NCI-H1694 treated with DMSO at 0.1 percent for 48 hours (cell line): Measurements from ENCODE around the gene SLC47A1.
A peak's percentile ranks its signal among the peaks of the same experiment; 100 is the strongest.
"Not testable (repeated sequence)": the region's sequence is repeated elsewhere in the genome, so short reads cannot be mapped to it uniquely, and the experiment has no call there.

Experiments
- DNase-seq: peaks from one replicate; lab custom pipeline; 2025; lab: John Stamatoyannopoulos, UW

The SLC47A1 gene

GRCh38 chr17:19533718-19534561, at the start of gene SLC47A1:
Gene SLC47A1 (plus strand): TSS chr17:19533854. CDS start chr17:19533940, 86 bp downstream.
- no peak for DNase-seq

- DNase-seq = no peak
These were observed 47.8 kb upstream of the SLC47A1 start for GRCh38 chr17:19485800-19486340.

GRCh38 chr17:19486351-19487023, 47.2 kb upstream of the SLC47A1 start:
- no peak for DNase-seq

- no peak for DNase-seq
These were observed 46.5 kb upstream of the SLC47A1 start for GRCh38 chr17:19487024-19487600.

- no peak for DNase-seq
These were observed 41.5 kb upstream of the SLC47A1 start for GRCh38 chr17:19492141-19492540.

GRCh38 chr17:19494961-19495806, 38.5 kb upstream of the SLC47A1 start:
- DNase-seq = no peak

- DNase-seq = no peak
These were observed 37.7 kb upstream of the SLC47A1 start for GRCh38 chr17:19495828-19496528.

- DNase-seq = no peak
These were observed 36.0 kb upstream of the SLC47A1 start for GRCh38 chr17:19497624-19498023.

- DNase-seq = no peak
These were observed 32.4 kb upstream of the SLC47A1 start for GRCh38 chr17:19501219-19501618.

GRCh38 chr17:19502517-19502916, 31.1 kb upstream of the SLC47A1 start:
- no peak for DNase-seq

GRCh38 chr17:19505561-19505960, 28.1 kb upstream of the SLC47A1 start:
- DNase-seq = not testable (repeated sequence)

GRCh38 chr17:19507775-19508576, 25.7 kb upstream of the SLC47A1 start:
- DNase-seq = peak; percentile 89

GRCh38 chr17:19508577-19508867, 25.1 kb upstream of the SLC47A1 start:
- DNase-seq = no peak

GRCh38 chr17:19509281-19509852, 24.3 kb upstream of the SLC47A1 start:
- DNase-seq = not testable (repeated sequence)

- no peak for DNase-seq
These were observed 22.8 kb upstream of the SLC47A1 start for GRCh38 chr17:19510903-19511302.

GRCh38 chr17:19513897-19514488, 19.7 kb upstream of the SLC47A1 start:
- DNase-seq = peak; percentile 71

- DNase-seq = no peak
These were observed 16.0 kb upstream of the SLC47A1 start for GRCh38 chr17:19517699-19518098.

- not testable (repeated sequence) for DNase-seq
These were observed 14.0 kb upstream of the SLC47A1 start for GRCh38 chr17:19519388-19520291.

GRCh38 chr17:19520641-19521040, 13.0 kb upstream of the SLC47A1 start:
- no peak for DNase-seq
